Hepatocyte (in vitro differentiated cells): ENCODE data around the gene RIMS4. TPM values are rescaled to one million over a fixed set of nuclear protein-coding genes. Genes with fewer than 3 reads are reported as not detected.

Experiments
- DNase-seq: peaks from one replicate; pipeline ENCODE4 v3.0.0-alpha.2; 2016; ENCODE audit warnings: low spot score
- H2AFZ ChIP-seq: fragments of 200-600 bp; sonication (generic); 2 replicates; pipeline ENCODE4 v1.6.0; 2016; ENCODE audit warnings: antibody characterized with exemption, mild to moderate bottlenecking
- H3K27ac ChIP-seq: fragments of 200-600 bp; sonication (generic); 2 replicates; pipeline ENCODE4 v1.5.1; 2016; ENCODE audit warnings: mild to moderate bottlenecking
- H3K27me3 ChIP-seq: fragments of 200-600 bp; sonication (generic); 2 replicates; pipeline ENCODE4 v1.6.1; 2016
- H3K36me3 ChIP-seq: fragments of 200-600 bp; sonication (generic); replicated peaks from 2 replicates; pipeline ENCODE4 v1.5.1; 2016; ENCODE audit warnings: low read depth; ENCODE audit not compliant: insufficient read depth
- H3K4me1 ChIP-seq: fragments of 200-600 bp; sonication (generic); 2 replicates; pipeline ENCODE4 v1.5.1; 2016; ENCODE audit warnings: mild to moderate bottlenecking, moderate library complexity; ENCODE audit not compliant: insufficient read depth
- H3K4me2 ChIP-seq: fragments of 200-600 bp; sonication (generic); 2 replicates; pipeline ENCODE4 v1.6.0; 2016
- H3K4me3 ChIP-seq: fragments of 200-600 bp; sonication (generic); 2 replicates; pipeline ENCODE4 v1.5.1; 2016; ENCODE audit warnings: mild to moderate bottlenecking
- H3K79me2 ChIP-seq: fragments of 200-600 bp; sonication (generic); 2 replicates; pipeline ENCODE4 v1.6.0; 2017; ENCODE audit warnings: mild to moderate bottlenecking
- H3K9me2 ChIP-seq: fragments of 200-600 bp; sonication (generic); replicated peaks from 2 replicates; pipeline ENCODE4 v1.6.0; 2017; ENCODE audit warnings: mild to moderate bottlenecking; ENCODE audit not compliant: insufficient read depth
- H3K9me3 ChIP-seq: fragments of 200-600 bp; sonication (generic); 2 replicates; pipeline ENCODE4 v1.5.1; 2016; ENCODE audit warnings: low read depth, mild to moderate bottlenecking
- H4K20me1 ChIP-seq: fragments of 200-600 bp; sonication (generic); 2 replicates; pipeline ENCODE4 v1.6.0; 2016; ENCODE audit warnings: mild to moderate bottlenecking; ENCODE audit not compliant: insufficient read depth, poor library complexity, severe bottlenecking
- CTCF ChIP-seq: fragments of 200-600 bp; sonication (generic); IDR thresholded peaks from 2 replicates; pipeline ENCODE4 v1.5.1; 2016; ENCODE audit warnings: antibody characterized with exemption, mild to moderate bottlenecking; ENCODE audit not compliant: poor library complexity
- EZH2 ChIP-seq: fragments of 200-600 bp; sonication (generic); IDR thresholded peaks from 2 replicates; pipeline ENCODE4 v1.6.1; 2016; ENCODE audit warnings: antibody characterized with exemption, mild to moderate bottlenecking, borderline replicate concordance
- EZH2phosphoT487 ChIP-seq: fragments of 200-600 bp; sonication (generic); IDR thresholded peaks from one replicate; pipeline ENCODE4 v1.6.1; 2018; ENCODE audit warnings: antibody characterized with exemption, mild to moderate bottlenecking, low read depth, moderate library complexity; ENCODE audit not compliant: unreplicated experiment, severe bottlenecking
- WGBS: methylation state at CpG from one replicate; pipeline ENCODE4 v1.1.6; 2016; ENCODE audit warnings: low lambda C conversion rate; ENCODE audit errors: missing lambda C conversion rate; 5-methylcytosine and 5-hydroxymethylcytosine counted together
- polyA plus RNA-seq: library from polyadenylated mRNA; unstranded; fragments of >200 nt; fragmentation: Nextera tagmentation; extraction: Ambion mirVana; gene quantifications from 2 replicates; pipeline ENCODE4 v1.2.1, GENCODE V29; 2016
- total RNA-seq: library from RNA; depleted of rRNA; stranded (reverse); fragments of >200 nt; gene quantifications from 2 replicates; pipeline ENCODE4 v1.2.3, GENCODE V29; 2014

Gene RIMS4
- total and polyA plus RNA-seq, 2 experiments from 2014 or later: 5.1 to 9.0 TPM

GRCh38 chr20:44841955-44842354, 31.6 kb upstream of the RIMS4 start:
- no peak for TF ChIP-seq EZH2phosphoT487
- TF ChIP-seq EZH2: no peak
- TF ChIP-seq CTCF: no peak
- H3K4me1 ChIP-seq: no peaks in the 10 kb centered on the region

GRCh38 chr20:44840826-44841225, 30.5 kb upstream of the RIMS4 start:
- Histone ChIP-seq H3K9me2 (no peaks in the 10 kb centered on the region), H2AFZ (no peak overlapping the region), H3K4me2 (no peak overlapping the region), H3K27ac (no peak overlapping the region), H3K79me2 (no peaks in the 10 kb centered on the region), H3K36me3 (no peaks in the 10 kb centered on the region), H3K27me3 (no peaks in the 10 kb centered on the region), H3K9me3 (no peaks in the 10 kb centered on the region), H4K20me1 (no peaks in the 10 kb centered on the region), H3K4me1 (no peaks in the 10 kb centered on the region), H3K4me3 (no peak overlapping the region)
- no peak for DNase-seq
- TF ChIP-seq EZH2 (no peak), CTCF (no peak), EZH2phosphoT487 (no peak)
- 91% methylated on average over 5 of the region's 5 CpGs for WGBS

More at GRCh38 chr20:44841955-44842354, 31.6 kb upstream of the RIMS4 start:
- Histone ChIP-seq H3K4me3 (no peak overlapping the region), H3K27me3 (no peaks in the 10 kb centered on the region), H3K4me2 (no peak overlapping the region), H3K9me2 (no peaks in the 10 kb centered on the region), H2AFZ (no peak overlapping the region), H4K20me1 (no peaks in the 10 kb centered on the region), H3K27ac (no peak overlapping the region), H3K79me2 (no peaks in the 10 kb centered on the region), H3K36me3 (no peaks in the 10 kb centered on the region), H3K9me3 (no peaks in the 10 kb centered on the region)
- DNase-seq: no peak
- WGBS: 76% methylated on average over 6 of the region's 6 CpGs

GRCh38 chr20:44839481-44839880, 29.1 kb upstream of the RIMS4 start:
- Histone ChIP-seq H2AFZ (no peak overlapping the region), H3K4me3 (no peak overlapping the region), H3K36me3 (no peaks in the 10 kb centered on the region), H4K20me1 (no peaks in the 10 kb centered on the region), H3K9me3 (no peaks in the 10 kb centered on the region), H3K79me2 (no peaks in the 10 kb centered on the region), H3K4me2 (no peak overlapping the region), H3K9me2 (no peaks in the 10 kb centered on the region), H3K4me1 (no peaks in the 10 kb centered on the region), H3K27me3 (no peaks in the 10 kb centered on the region), H3K27ac (no peak overlapping the region)
- WGBS: 91% methylated on average over 5 of the region's 5 CpGs
- no peak for DNase-seq
- no peak for TF ChIP-seq CTCF
- no peak for TF ChIP-seq EZH2phosphoT487
- TF ChIP-seq EZH2: no peak

- H3K4me2 ChIP-seq: no peak overlapping the region
Measured at GRCh38 chr20:44838521-44838920, 28.2 kb upstream of the RIMS4 start.

More at GRCh38 chr20:44838521-44838920, 28.2 kb upstream of the RIMS4 start:
- Histone ChIP-seq H3K9me3 (no peaks in the 10 kb centered on the region), H3K27me3 (no peaks in the 10 kb centered on the region), H2AFZ (no peak overlapping the region), H3K4me1 (no peaks in the 10 kb centered on the region), H3K36me3 (no peaks in the 10 kb centered on the region), H3K4me3 (no peak overlapping the region), H3K27ac (no peak overlapping the region), H4K20me1 (no peaks in the 10 kb centered on the region), H3K79me2 (no peaks in the 10 kb centered on the region), H3K9me2 (no peaks in the 10 kb centered on the region)
- 94% methylated on average over 1 of the region's 1 CpG for WGBS
- DNase-seq: no peak
- no peak for TF ChIP-seq EZH2phosphoT487
- no peak for TF ChIP-seq EZH2
- no peak for TF ChIP-seq CTCF
